Measurements from ENCODE around the gene MTRR. TPM values are rescaled to one million over a fixed set of nuclear protein-coding genes. Genes with fewer than 3 reads are reported as not detected.

MTRR gene
- total and polyA plus RNA-seq, 2 of the 8 experiments (the other 6 are each of a cell fraction or from before 2014, with no cell fraction given): 36.4 to 53.8 TPM

DNA sequence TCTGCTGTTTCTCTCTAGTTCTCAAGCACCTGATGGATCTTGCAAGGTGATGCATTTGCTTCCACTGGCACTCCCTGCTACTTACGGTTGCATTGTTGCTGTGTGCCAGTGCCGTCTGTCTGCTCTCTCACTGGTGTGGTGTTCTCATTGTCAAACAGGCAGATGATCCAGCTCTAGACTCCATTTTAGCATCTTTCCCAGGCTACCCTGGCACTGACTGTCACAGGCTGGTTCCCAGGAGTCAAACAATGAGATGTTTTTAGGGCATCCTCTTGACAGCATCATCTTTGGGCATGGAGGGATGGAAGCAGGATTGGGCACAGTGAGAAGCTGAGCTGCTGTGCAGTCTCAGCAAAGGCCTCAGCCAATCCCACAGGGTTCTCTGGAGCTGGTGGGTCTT is 12.9 kb downstream of the MTRR start (continued):
- no peak for TF ChIP-seq KDM1A (IDR thresholded peaks at IDR 0.05; ENCODE audit: borderline replicate concordance, low read length)
- no peak for TF ChIP-seq NRF1 (IDR thresholded peaks at IDR 0.05; ENCODE audit: low read depth, low read length)
- no peak for TF ChIP-seq TBP (IDR thresholded peaks at IDR 0.05; ENCODE audit: low read depth, low read length)
- TF ChIP-seq TAF1 (IDR thresholded peaks at IDR 0.05; ENCODE audit: low read depth, low read length): no peak
- TF ChIP-seq SIRT6 (IDR thresholded peaks at IDR 0.05; ENCODE audit: low read length): no peak
- no peak for TF ChIP-seq TCF12 (IDR thresholded peaks at IDR 0.05; ENCODE audit: low read depth, low read length)
- TF ChIP-seq BRCA1 (IDR thresholded peaks at IDR 0.05; ENCODE audit: low read depth, low read length): no peak
- TF ChIP-seq RNF2 (IDR thresholded peaks at IDR 0.05; ENCODE audit: borderline replicate concordance, low read depth, low read length, missing control alignments, poor library complexity, severe bottlenecking): no peak

Data from H1 (cell line).